ENCODE results near the gene GIMAP5.

Gene GIMAP5

DNA sequence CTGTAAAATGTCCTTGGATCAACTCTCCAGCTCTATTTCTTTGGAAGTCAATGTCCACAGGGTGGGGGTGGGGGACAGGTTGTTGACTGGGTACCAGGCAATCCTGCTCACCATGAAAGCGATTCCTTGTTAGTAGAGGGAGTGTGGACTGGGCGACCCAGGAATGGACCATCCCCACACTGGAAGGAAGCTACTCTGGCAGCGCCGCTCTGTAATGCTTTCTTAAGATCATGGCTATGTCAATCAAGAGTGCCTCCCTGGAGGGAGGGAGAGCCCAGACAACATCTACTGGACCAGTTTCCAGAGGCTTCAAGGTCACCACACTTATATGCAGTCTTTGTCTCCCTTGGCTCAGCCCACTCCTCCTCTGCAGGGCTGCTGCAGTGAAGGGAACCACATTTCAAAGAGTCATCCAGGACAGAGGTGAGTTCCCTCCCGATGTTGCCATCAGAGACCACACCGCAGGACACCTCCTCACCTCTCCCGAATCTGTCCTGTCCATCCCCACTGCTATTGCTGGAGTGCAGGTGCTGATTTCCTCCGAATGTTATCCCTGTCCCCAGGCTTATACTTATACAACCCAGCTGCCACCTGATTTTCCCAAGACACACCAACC is 6.9 kb downstream of the GIMAP5 start:
- peaks cover 14% of the 10 kb centered on the region for H3K27me3 Mint-ChIP-seq (ENCODE audit: low read depth, poor library complexity)
- no peak for TF ChIP-seq CTCF (IDR thresholded peaks at IDR 0.05)
- no peaks in the 10 kb centered on the region for H3K36me3 Mint-ChIP-seq (ENCODE audit: low read depth)
- peaks cover 14% of the 10 kb centered on the region for H3K9me3 Mint-ChIP-seq
- no peak overlapping the region for H3K27ac Mint-ChIP-seq
- DNase-seq = no peak
- H3K4me1 Mint-ChIP-seq = peaks cover 27% of the 10 kb centered on the region
- H3K4me3 Mint-ChIP-seq = no peak overlapping the region

- Mint-ChIP-seq H3K4me3 (no peak overlapping the region), H3K9me3 (peaks cover 13% of the 10 kb centered on the region), H3K4me1 (peaks cover 27% of the 10 kb centered on the region), H3K27ac (no peak overlapping the region), H3K27me3 (ENCODE audit: low read depth, poor library complexity) (peaks cover 14% of the 10 kb centered on the region), H3K36me3 (ENCODE audit: low read depth) (no peaks in the 10 kb centered on the region)
- no peak for TF ChIP-seq CTCF (IDR thresholded peaks at IDR 0.05)
- no peak for DNase-seq
These were observed 7.9 kb downstream of the GIMAP5 start for GRCh38 chr7:150745086-150745485.

- no peak for DNase-seq
- no peak overlapping the region for H3K27ac Mint-ChIP-seq
- H3K4me3 Mint-ChIP-seq = no peak overlapping the region
- H3K9me3 Mint-ChIP-seq = peaks cover 10% of the 10 kb centered on the region
- no peak for TF ChIP-seq CTCF (IDR thresholded peaks at IDR 0.05)
- peaks cover 11% of the 10 kb centered on the region for H3K27me3 Mint-ChIP-seq (ENCODE audit: low read depth, poor library complexity)
- peaks cover 27% of the 10 kb centered on the region for H3K4me1 Mint-ChIP-seq
- H3K36me3 Mint-ChIP-seq (ENCODE audit: low read depth) = no peaks in the 10 kb centered on the region
These were observed 8.7 kb downstream of the GIMAP5 start for GRCh38 chr7:150745876-150746275.

DNA sequence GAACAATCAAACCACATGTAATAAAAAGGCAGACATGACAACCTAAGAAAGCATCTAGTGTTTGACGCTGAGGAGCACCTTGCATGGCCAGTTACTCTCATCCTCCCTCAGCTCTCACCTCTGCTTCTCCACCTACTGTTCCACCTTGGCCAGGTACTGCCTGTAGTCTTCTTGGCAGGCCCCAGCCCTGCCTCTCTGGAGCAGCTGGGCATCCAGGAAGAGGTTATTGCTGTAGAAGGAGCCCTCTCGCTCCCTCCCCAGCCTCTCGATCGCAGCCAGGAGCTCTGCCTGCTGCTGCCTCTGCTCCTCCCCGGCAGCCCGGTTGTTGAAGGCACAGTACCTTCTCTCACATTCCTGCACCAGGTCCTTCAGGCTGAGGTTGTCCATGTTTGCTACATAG is 9.7 kb downstream of the GIMAP5 start:
- Mint-ChIP-seq H3K4me1 (peaks cover 27% of the 10 kb centered on the region), H3K4me3 (no peak overlapping the region), H3K9me3 (peaks cover 3% of the 10 kb centered on the region), H3K36me3 (ENCODE audit: low read depth) (no peaks in the 10 kb centered on the region), H3K27me3 (ENCODE audit: low read depth, poor library complexity) (peaks cover 3% of the 10 kb centered on the region), H3K27ac (no peak overlapping the region)
- DNase-seq = no peak
- TF ChIP-seq CTCF (IDR thresholded peaks at IDR 0.05) = no peak

GRCh38 chr7:150748376-150748775 is 11.2 kb downstream of the GIMAP5 start:
- no peak for TF ChIP-seq CTCF (IDR thresholded peaks at IDR 0.05)
- Mint-ChIP-seq H3K4me1 (peaks cover 21% of the 10 kb centered on the region), H3K27me3 (ENCODE audit: low read depth, poor library complexity) (peaks cover 7% of the 10 kb centered on the region), H3K9me3 (no peaks in the 10 kb centered on the region), H3K4me3 (no peak overlapping the region), H3K27ac (no peak overlapping the region), H3K36me3 (ENCODE audit: low read depth) (no peaks in the 10 kb centered on the region)
- no peak for DNase-seq

- Mint-ChIP-seq H3K27ac (no peak overlapping the region), H3K4me1 (no peaks in the 10 kb centered on the region), H3K36me3 (ENCODE audit: low read depth) (no peaks in the 10 kb centered on the region), H3K4me3 (no peak overlapping the region), H3K27me3 (ENCODE audit: low read depth, poor library complexity) (peaks cover 6% of the 10 kb centered on the region), H3K9me3 (no peaks in the 10 kb centered on the region)
- DNase-seq = no peak
- TF ChIP-seq CTCF (IDR thresholded peaks at IDR 0.05) = no peak
These were observed 14.5 kb downstream of the GIMAP5 start for GRCh38 chr7:150751702-150752101.

Data from nephron progenitor cell (in vitro differentiated cells).